OCI-LY3 (cell line): ENCODE results near the gene ASCC3.

ENCODE experiments used
- H2AFZ ChIP-seq: fragments of 200-600, 300-600 bp; shearing (Covaris generic); 2 replicates; pipeline ENCODE4 v1.6.0; 2014; ENCODE audit warnings: antibody characterized with exemption, low read depth, low read length
- H3K27ac ChIP-seq: fragments of 200-600, 300-600 bp; sonication (generic); 2 replicates; pipeline ENCODE4 v1.5.1; 2014; ENCODE audit warnings: mild to moderate bottlenecking, low read length, moderate library complexity, mixed read lengths
- H3K27me3 ChIP-seq: fragments of 200-600, 300-600 bp; sonication (generic); 2 replicates; pipeline ENCODE4 v1.6.1; 2014; ENCODE audit warnings: low read depth, low read length, mixed read lengths
- H3K36me3 ChIP-seq: fragments of 200-600, 300-600 bp; sonication (generic); replicated peaks from 2 replicates; pipeline ENCODE3; 2014; ENCODE audit warnings: low read depth, low read length, mixed read lengths
- H3K4me1 ChIP-seq: fragments of 300-600, 200-600 bp; sonication (generic); 2 replicates; pipeline ENCODE4 v1.6.1; 2014; ENCODE audit warnings: low read length, mixed read lengths
- H3K4me2 ChIP-seq: fragments of 200-600, 300-600 bp; sonication (generic); 2 replicates; pipeline ENCODE4 v1.6.1; 2014; ENCODE audit warnings: low read length, mixed read lengths
- H3K4me3 ChIP-seq: fragments of 300-600, 200-600 bp; sonication (generic); 2 replicates; pipeline ENCODE4 v1.5.1; 2014; ENCODE audit warnings: antibody characterized with exemption, mild to moderate bottlenecking, low read length, moderate library complexity
- H3K79me2 ChIP-seq: fragments of 300-600, 200-600 bp; shearing (Covaris generic); 2 replicates; pipeline ENCODE4 v1.6.1; 2014; ENCODE audit warnings: mild to moderate bottlenecking, low read length, mixed read lengths
- H3K9ac ChIP-seq: fragments of 300-600, 200-600 bp; shearing (Covaris generic); 2 replicates; pipeline ENCODE4 v1.6.0; 2014; ENCODE audit warnings: mild to moderate bottlenecking, low read length, moderate library complexity
- H3K9me3 ChIP-seq: fragments of 200-600, 300-600 bp; shearing (Covaris generic); 2 replicates; pipeline ENCODE4 v1.6.1; 2014; ENCODE audit warnings: low read length, mixed read lengths; ENCODE audit not compliant: insufficient read depth
- H4K20me1 ChIP-seq: fragments of 200-600, 300-600 bp; sonication (generic); 2 replicates; pipeline ENCODE4 v1.6.1; 2016; ENCODE audit warnings: low read length, mixed read lengths; ENCODE audit not compliant: insufficient read depth
- EZH2phosphoT487 ChIP-seq: fragments of 200-600 bp; shearing (Covaris generic); IDR thresholded peaks from 2 replicates; pipeline ENCODE4 v1.6.1; 2018; ENCODE audit warnings: antibody characterized with exemption, mixed run types, low read depth
- TF ChIP-seq, protein P1 (sequence below): fragments of 200-600, 300-600 bp; sonication (generic); IDR thresholded peaks from 2 replicates; pipeline ENCODE4 v1.5.1; 2014; ENCODE audit warnings: antibody characterized with exemption, low read length, low read depth

ASCC3 gene

DNA sequence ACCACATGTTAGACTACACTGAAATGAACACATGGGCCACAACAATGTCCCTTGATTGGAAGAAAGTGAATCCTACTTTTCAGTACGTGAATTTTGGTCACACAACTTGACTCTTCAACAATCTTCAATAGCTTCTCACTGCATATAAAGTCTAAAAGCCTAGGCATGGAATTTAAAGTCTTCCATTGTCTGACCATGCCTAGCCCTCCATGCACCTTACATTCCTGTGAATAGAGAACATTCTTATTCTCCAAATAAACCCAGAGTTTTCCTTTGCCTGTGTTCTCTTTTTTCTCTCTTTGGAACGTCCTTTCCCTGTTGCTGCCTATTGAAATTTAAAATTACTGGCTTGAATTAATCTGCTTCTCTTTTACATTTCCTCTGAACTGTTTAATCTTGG lies 207.5 kb downstream of the ASCC3 start:
- no peak overlapping the region for H3K4me2 ChIP-seq
- no peak overlapping the region for H3K27ac ChIP-seq
- H4K20me1 ChIP-seq = no peaks in the 10 kb centered on the region
- no peak overlapping the region for H2AFZ ChIP-seq
- no peaks in the 10 kb centered on the region for H3K4me1 ChIP-seq
- no peaks in the 10 kb centered on the region for H3K9me3 ChIP-seq
- no peak overlapping the region for H3K4me3 ChIP-seq
- no peaks in the 10 kb centered on the region for H3K79me2 ChIP-seq
- no peak overlapping the region for H3K9ac ChIP-seq
- H3K27me3 ChIP-seq = no peaks in the 10 kb centered on the region
- H3K36me3 ChIP-seq = no peaks in the 10 kb centered on the region
- no peak for TF ChIP-seq EZH2phosphoT487
- TF ChIP-seq, protein P1, sequence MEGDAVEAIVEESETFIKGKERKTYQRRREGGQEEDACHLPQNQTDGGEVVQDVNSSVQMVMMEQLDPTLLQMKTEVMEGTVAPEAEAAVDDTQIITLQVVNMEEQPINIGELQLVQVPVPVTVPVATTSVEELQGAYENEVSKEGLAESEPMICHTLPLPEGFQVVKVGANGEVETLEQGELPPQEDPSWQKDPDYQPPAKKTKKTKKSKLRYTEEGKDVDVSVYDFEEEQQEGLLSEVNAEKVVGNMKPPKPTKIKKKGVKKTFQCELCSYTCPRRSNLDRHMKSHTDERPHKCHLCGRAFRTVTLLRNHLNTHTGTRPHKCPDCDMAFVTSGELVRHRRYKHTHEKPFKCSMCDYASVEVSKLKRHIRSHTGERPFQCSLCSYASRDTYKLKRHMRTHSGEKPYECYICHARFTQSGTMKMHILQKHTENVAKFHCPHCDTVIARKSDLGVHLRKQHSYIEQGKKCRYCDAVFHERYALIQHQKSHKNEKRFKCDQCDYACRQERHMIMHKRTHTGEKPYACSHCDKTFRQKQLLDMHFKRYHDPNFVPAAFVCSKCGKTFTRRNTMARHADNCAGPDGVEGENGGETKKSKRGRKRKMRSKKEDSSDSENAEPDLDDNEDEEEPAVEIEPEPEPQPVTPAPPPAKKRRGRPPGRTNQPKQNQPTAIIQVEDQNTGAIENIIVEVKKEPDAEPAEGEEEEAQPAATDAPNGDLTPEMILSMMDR = no peak

DNA sequence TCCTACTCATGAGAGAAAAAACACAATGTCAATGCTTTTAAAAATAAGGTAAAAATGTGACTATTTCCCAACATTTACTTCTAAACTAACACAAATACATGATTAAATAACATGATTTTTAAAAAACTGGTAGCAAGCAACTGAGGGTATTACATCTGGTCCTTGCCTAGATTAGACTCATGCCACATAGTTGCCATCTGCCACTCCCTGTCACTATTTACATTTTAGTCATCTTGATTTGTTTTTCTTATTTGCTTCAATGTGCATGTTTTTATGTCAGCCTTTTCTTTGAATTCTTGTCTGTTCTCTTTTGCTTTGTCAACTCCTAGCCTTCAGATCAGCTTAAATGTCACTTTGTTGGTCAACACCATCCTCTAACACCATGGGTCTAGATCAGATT lies 209.4 kb downstream of the ASCC3 start:
- Histone ChIP-seq H4K20me1 (no peaks in the 10 kb centered on the region), H3K4me1 (no peaks in the 10 kb centered on the region), H3K4me2 (no peak overlapping the region), H3K9me3 (no peaks in the 10 kb centered on the region), H3K27ac (no peak overlapping the region), H2AFZ (no peak overlapping the region), H3K4me3 (no peak overlapping the region), H3K27me3 (no peaks in the 10 kb centered on the region), H3K36me3 (no peaks in the 10 kb centered on the region), H3K79me2 (no peaks in the 10 kb centered on the region), H3K9ac (no peak overlapping the region)
- TF ChIP-seq, protein P1 = no peak
- no peak for TF ChIP-seq EZH2phosphoT487

DNA sequence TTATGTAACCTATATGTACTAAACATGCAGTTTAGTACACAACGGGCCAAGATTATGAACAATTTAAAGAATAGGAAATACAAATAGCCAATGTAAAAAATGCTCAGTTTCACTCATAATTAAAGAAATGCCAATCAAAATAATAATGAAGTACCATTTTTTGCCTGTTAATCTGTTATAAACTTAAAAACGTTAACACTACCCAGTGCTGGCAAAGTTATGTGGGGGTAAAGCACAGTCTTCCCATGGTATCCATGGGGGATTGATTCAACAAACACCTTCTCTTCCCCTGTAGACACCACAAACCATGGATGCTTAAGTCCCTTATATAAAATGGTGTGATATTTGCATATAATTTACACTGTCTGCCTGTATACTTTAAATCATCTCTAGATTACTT lies 211.1 kb downstream of the ASCC3 start:
- H3K36me3 ChIP-seq = no peaks in the 10 kb centered on the region

DNA sequence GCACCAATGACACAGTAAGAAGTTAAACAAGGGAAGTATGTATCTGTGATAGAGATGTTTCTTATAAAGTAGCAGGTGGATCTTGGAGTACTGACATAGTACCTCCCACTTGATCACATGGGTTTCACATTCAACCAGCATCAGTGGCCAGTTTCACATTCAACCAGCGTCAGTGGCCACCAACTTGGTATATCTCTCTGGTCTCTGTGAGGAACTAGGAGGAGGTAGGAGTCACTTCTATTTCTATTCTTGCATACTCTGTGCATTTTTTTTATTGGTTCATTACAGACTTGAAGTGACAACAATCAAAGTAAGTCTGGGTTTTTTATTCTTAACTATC lies 216.1 kb downstream of the ASCC3 start:
- H3K27me3 ChIP-seq = no peaks in the 10 kb centered on the region
- H3K4me3 ChIP-seq = no peak overlapping the region
- H3K9me3 ChIP-seq = no peaks in the 10 kb centered on the region
- no peaks in the 10 kb centered on the region for H3K36me3 ChIP-seq
- H3K79me2 ChIP-seq = no peaks in the 10 kb centered on the region
- no peak for TF ChIP-seq EZH2phosphoT487
- TF ChIP-seq, protein P1 = no peak
- H2AFZ ChIP-seq = no peak overlapping the region
- H3K9ac ChIP-seq = no peak overlapping the region
- no peak overlapping the region for H3K27ac ChIP-seq
- no peaks in the 10 kb centered on the region for H4K20me1 ChIP-seq
- peaks cover 4% of the 10 kb centered on the region; the same call in 1 of the 2 replicates for H3K4me1 ChIP-seq
- no peak overlapping the region for H3K4me2 ChIP-seq

More for the DNA sequence above, 211.1 kb downstream of the ASCC3 start:
- TF ChIP-seq, protein P1 = no peak
- no peak for TF ChIP-seq EZH2phosphoT487
- no peak overlapping the region for H3K27ac ChIP-seq
- no peaks in the 10 kb centered on the region for H3K79me2 ChIP-seq
- H3K9me3 ChIP-seq = no peaks in the 10 kb centered on the region
- H2AFZ ChIP-seq = no peak overlapping the region
- H3K9ac ChIP-seq = no peak overlapping the region
- no peak overlapping the region for H3K4me2 ChIP-seq
- no peaks in the 10 kb centered on the region for H4K20me1 ChIP-seq
- no peaks in the 10 kb centered on the region for H3K27me3 ChIP-seq
- peaks cover under 1% of the 10 kb centered on the region; the same call in 1 of the 2 replicates for H3K4me1 ChIP-seq
- no peak overlapping the region for H3K4me3 ChIP-seq
